PC-9 (cell line): ENCODE measurements around the gene F2RL3.

Experiments used
- CTCF ChIP-seq: fragments of 200-600 bp; sonication (generic); conservative IDR thresholded peaks from 2 replicates; pipeline ENCODE4 v1.6.1; 2017; ENCODE audit warnings: mixed run types, antibody characterized with exemption, mild to moderate bottlenecking, moderate library complexity
- EZH2 ChIP-seq: fragments of 200-600 bp; sonication (generic); IDR thresholded peaks from 2 replicates; pipeline ENCODE4 v1.8.0; 2017; ENCODE audit warnings: antibody characterized with exemption, low read depth

- TF ChIP-seq CTCF (no peak), EZH2 (no peak)
These were observed 3.6 kb upstream of the F2RL3 start for GRCh38 chr19:16885166-16885565.
